ENCODE results near the gene POTEI. TPM values are rescaled to one million over a fixed set of nuclear protein-coding genes. Genes with fewer than 3 reads are reported as not detected.

POTEI gene
- total RNA-seq (2014; rRNA removed; shearing (Covaris generic)) = 2.8 and 3.1 TPM in 2 replicates

DNA sequence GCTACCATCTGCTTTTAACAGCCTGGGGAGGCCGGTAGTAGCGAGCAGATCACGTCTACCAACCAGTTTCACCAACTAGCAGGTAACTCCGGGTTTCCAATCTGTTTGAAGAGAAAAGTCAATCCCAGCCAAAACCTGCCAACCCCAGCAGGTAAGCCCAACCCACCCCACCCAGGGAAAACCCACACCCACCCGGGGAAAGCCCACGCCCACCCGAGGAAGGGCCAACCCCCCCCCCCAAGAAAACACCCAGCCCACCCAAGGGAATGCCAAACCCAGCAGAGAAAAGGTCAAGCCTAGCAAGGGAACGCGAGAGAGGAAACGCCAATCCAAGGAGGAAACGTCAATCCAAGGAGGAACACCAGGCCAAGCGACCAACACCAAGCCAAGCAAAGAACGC, at the start of gene POTEI:
Gene POTEI (minus strand): TSS at position 101 of the 400 bp plus-strand sequence. CDS start 93 bp downstream, at position 8.

DNA sequence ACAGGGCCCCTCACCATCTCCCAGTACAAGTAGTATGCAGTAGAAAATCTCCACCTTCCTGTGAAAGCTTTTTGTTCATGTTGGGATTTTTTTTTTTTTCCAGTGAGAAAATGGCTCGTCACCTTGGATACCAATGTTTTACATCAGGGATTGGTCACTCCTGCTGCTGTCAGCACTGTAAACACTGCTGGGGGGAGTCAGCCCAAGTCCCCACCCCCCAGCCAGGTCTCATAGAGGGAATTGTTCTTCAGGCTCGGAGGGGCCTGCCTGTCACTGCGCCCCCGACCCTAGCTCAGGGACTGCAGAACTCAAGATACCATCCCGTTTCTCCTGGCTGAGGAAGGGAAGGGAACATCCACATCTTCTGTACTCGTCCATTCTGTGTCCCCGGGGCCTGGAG, 11.9 kb upstream of the POTEI start, which contains the start of gene CFC1B:
Gene CFC1B (plus strand): TSS at position 231 of the 400 bp plus-strand sequence. CDS start 263 bp downstream, outside the sequence.

Small RNA genes lying within 50 kb of the gene (small RNA-seq; reads per million reads assigned to genes)
- gene RF00017 (not detected), gene RNU6-473P (not detected)

Other genes with a start within 250 kb of the POTEI start
- 173 and 182 TPM in 2 replicates for gene IMP4, start 166.4 kb downstream of the POTEI start, total RNA-seq (2014; rRNA removed; shearing (Covaris generic))
- gene PTPN18, start 153.3 kb downstream of the POTEI start, total RNA-seq (2014; rRNA removed; shearing (Covaris generic)) = 13.9 and 16.3 TPM in 2 replicates
- gene CFC1B, start 11.9 kb upstream of the POTEI start, total RNA-seq (2014; rRNA removed; shearing (Covaris generic)) = not detected in 2 replicates
- not detected in 2 replicates for gene CFC1, start 90.2 kb upstream of the POTEI start, total RNA-seq (2014; rRNA removed; shearing (Covaris generic))
- 0.03 and 0.19 TPM in 2 replicates for gene POTEJ, start 102.1 kb upstream of the POTEI start, total RNA-seq (2014; rRNA removed; shearing (Covaris generic))
- gene GPR148, start 219.7 kb upstream of the POTEI start, total RNA-seq (2014; rRNA removed; shearing (Covaris generic)) = not detected in 2 replicates
- not detected in 2 replicates for gene AMER3, start 246.2 kb upstream of the POTEI start, total RNA-seq (2014; rRNA removed; shearing (Covaris generic))